Measurements from ENCODE around the gene ZFHX3.

DNA sequence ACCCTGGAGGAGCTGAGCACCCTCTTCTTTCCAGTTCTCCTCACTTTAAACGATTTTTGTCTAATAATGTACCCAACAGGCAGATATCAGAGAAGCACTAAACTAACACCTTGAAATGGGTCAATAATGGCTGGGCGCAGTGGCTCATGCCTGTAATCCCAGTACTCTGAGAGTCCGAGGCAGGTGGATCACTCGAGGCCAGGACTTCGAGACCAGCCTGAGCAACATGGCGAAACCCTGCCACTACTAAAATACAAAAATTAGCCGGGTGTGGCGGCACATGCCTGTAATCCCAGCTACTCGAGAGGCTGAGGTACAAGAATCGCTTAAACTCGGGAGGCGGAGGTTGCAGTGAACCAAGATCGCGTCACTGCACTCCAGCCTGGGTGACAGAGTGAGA, 57.4 kb downstream of the ZFHX3 start:
- TF ChIP-seq GABPA (IDR thresholded peaks at IDR 0.05 in 1 of 2, conservative IDR thresholded peaks at IDR 0.05 in 1 of 2) (no peak), RAD21 (IDR thresholded peaks at IDR 0.05) (no peak), JUND (IDR thresholded peaks at IDR 0.05) (no peak)
- TF ChIP-seq, protein P1, sequence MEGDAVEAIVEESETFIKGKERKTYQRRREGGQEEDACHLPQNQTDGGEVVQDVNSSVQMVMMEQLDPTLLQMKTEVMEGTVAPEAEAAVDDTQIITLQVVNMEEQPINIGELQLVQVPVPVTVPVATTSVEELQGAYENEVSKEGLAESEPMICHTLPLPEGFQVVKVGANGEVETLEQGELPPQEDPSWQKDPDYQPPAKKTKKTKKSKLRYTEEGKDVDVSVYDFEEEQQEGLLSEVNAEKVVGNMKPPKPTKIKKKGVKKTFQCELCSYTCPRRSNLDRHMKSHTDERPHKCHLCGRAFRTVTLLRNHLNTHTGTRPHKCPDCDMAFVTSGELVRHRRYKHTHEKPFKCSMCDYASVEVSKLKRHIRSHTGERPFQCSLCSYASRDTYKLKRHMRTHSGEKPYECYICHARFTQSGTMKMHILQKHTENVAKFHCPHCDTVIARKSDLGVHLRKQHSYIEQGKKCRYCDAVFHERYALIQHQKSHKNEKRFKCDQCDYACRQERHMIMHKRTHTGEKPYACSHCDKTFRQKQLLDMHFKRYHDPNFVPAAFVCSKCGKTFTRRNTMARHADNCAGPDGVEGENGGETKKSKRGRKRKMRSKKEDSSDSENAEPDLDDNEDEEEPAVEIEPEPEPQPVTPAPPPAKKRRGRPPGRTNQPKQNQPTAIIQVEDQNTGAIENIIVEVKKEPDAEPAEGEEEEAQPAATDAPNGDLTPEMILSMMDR (IDR thresholded peaks at IDR 0.05; ENCODE audit: low read depth, low read length, missing input control) = no peak
- TF ChIP-seq, protein P2, sequence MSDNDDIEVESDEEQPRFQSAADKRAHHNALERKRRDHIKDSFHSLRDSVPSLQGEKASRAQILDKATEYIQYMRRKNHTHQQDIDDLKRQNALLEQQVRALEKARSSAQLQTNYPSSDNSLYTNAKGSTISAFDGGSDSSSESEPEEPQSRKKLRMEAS (IDR thresholded peaks at IDR 0.05) = no peak

Data from liver (tissue), 3 donors.